ENCODE measurements around the gene CPN2.

- TF ChIP-seq CTCF (IDR thresholded peaks at IDR 0.05; ENCODE audit: low read depth, low read length) (no peak), EZH2phosphoT487 (IDR thresholded peaks at IDR 0.05; ENCODE audit: low read depth) (no peak)
These were observed 49.4 kb downstream of the CPN2 start for GRCh38 chr3:194301730-194302129.
